GM20000 (cell line): ENCODE data around the gene SLC35F1.
A peak's percentile ranks its signal among the peaks of the same experiment; 100 is the strongest.

Source experiments
- DNase-seq: peaks from one replicate; pipeline ENCODE4 v3.0.0; 2012; ENCODE audit warnings: low spot score
- CTCF ChIP-seq: IDR thresholded peaks from 2 replicates; pipeline ENCODE4 v1.5.1; 2012; ENCODE audit warnings: mild to moderate bottlenecking, control low read depth; ENCODE audit errors: extremely low read depth, missing control alignments

SLC35F1 gene

GRCh38 chr6:118252474-118252873, 345.4 kb downstream of the SLC35F1 start:
- DNase-seq, result peak; percentile 22
- no peak for TF ChIP-seq CTCF

- DNase-seq, result no peak
- no peak for TF ChIP-seq CTCF
Observed at GRCh38 chr6:118253741-118254140, 346.7 kb downstream of the SLC35F1 start.

GRCh38 chr6:118260833-118261232, 353.8 kb downstream of the SLC35F1 start:
- DNase-seq, result no peak
- TF ChIP-seq CTCF, result no peak

GRCh38 chr6:118263921-118264486, 356.9 kb downstream of the SLC35F1 start:
- peak; percentile 13 for DNase-seq
- TF ChIP-seq CTCF, result peak; percentile 14

- no peak for DNase-seq
- no peak for TF ChIP-seq CTCF
Observed at GRCh38 chr6:118269659-118270058, 362.6 kb downstream of the SLC35F1 start.

- TF ChIP-seq CTCF, result no peak
- DNase-seq, result no peak
Observed at GRCh38 chr6:118277631-118278030, 370.6 kb downstream of the SLC35F1 start.

GRCh38 chr6:118280210-118280609, 373.1 kb downstream of the SLC35F1 start:
- no peak for TF ChIP-seq CTCF
- DNase-seq, result peak; percentile 51
